ENCODE measurements around the gene ING4. TPM values are rescaled to one million over a fixed set of nuclear protein-coding genes. Genes with fewer than 3 reads are reported as not detected.

The ING4 gene
- total RNA-seq: 32.6 and 35.5 TPM in 2 replicates

GRCh38 chr12:6662906-6663742 is at the start of gene ING4:
Gene ING4, minus strand, starts transcription at chr12:6663119. Its CDS starts 18 bp downstream, at chr12:6663101.

GRCh38 chr12:6700646-6701051 is 37.7 kb upstream of the ING4 start, which contains the start of gene PIANP:
Gene PIANP, minus strand, starts transcription at chr12:6700815. Its CDS starts 2,754 bp downstream, at chr12:6698061.

GRCh38 chr12:6688999-6689882 is 26.3 kb upstream of the ING4 start, which contains the start of gene ZNF384:
Gene ZNF384, minus strand, starts transcription at chr12:6689375. Its CDS starts 9,855 bp downstream, at chr12:6679520.

DNA sequence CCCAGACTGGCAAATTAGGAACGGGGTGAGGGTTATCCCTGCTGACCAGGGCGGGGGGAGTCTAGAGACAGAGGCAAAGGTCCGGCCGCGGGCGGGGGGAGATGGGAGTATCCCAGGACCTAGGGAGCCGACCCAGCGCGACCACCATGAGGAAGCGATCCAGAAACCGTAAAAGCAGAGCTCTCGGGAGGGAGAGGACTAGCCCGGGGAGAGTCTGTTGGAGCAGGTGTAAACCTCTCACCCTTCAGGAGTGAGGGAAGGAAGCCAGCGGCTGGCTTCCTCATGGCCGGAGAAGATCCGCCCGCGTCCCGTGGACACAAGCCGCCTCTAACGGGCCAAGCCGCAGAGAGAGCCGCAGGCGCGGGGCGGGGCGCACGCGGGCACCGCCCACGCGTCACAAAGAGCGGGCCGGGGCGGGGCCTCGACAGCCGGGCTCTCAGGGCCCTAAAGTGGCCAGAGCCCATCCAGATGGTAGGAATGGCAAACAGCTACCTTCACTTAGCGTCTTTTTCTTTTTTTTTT is 15.8 kb downstream of the ING4 start, which contains the start of gene ACRBP:
Gene ACRBP (minus strand): TSS at position 350 of the 522 bp plus-strand sequence. CDS start 66 bp downstream, at position 284.

GRCh38 chr12:6635856-6636531 is 26.9 kb downstream of the ING4 start, which contains the start of gene LPAR5:
Gene LPAR5, minus strand, starts transcription at chr12:6635959. Its CDS starts 14,711 bp downstream, at chr12:6621248.

Other genes starting within 250 kb of the ING4 start
- 0.09 TPM in 1 of 2 replicates, not detected in the other for gene CD27, start 218.2 kb downstream of the ING4 start, total RNA-seq
- gene TAPBPL, start 211.1 kb downstream of the ING4 start, total RNA-seq: 3.8 and 8.1 TPM in 2 replicates
- 1.7 and 6.8 TPM in 2 replicates for gene VAMP1, start 192.4 kb downstream of the ING4 start, total RNA-seq
- 132 and 161 TPM in 2 replicates for gene MRPL51, start 169.9 kb downstream of the ING4 start, total RNA-seq
- 37.8 and 52.2 TPM in 2 replicates for gene NCAPD2, start 169.0 kb downstream of the ING4 start, total RNA-seq
- 7,040 and 7,691 TPM in 2 replicates for gene GAPDH, start 128.6 kb downstream of the ING4 start, total RNA-seq
- gene IFFO1, start 107.1 kb downstream of the ING4 start, total RNA-seq: 7.9 and 9.7 TPM in 2 replicates
- gene NOP2, start 94.8 kb downstream of the ING4 start, total RNA-seq: 21.1 and 24.8 TPM in 2 replicates
- gene CHD4, start 55.7 kb downstream of the ING4 start, total RNA-seq: 201 and 205 TPM in 2 replicates
- gene LPAR5, start 27.2 kb downstream of the ING4 start, total RNA-seq: not detected in 2 replicates
- 0.27 and 0.28 TPM in 2 replicates for gene ACRBP, start 15.7 kb downstream of the ING4 start, total RNA-seq
- gene ZNF384, start 26.3 kb upstream of the ING4 start, total RNA-seq: 9.0 and 12.4 TPM in 2 replicates
- under 0.01 TPM in 1 of 2 replicates, not detected in the other for gene PIANP, start 37.7 kb upstream of the ING4 start, total RNA-seq
- gene COPS7A, start 60.9 kb upstream of the ING4 start, total RNA-seq: 41.5 and 63.7 TPM in 2 replicates
- gene MLF2, start 90.0 kb upstream of the ING4 start, total RNA-seq: 78.1 and 83.2 TPM in 2 replicates
- 78.6 and 93.1 TPM in 2 replicates for gene PTMS, start 103.2 kb upstream of the ING4 start, total RNA-seq
- under 0.01 and 0.09 TPM in 2 replicates for gene LAG3, start 109.4 kb upstream of the ING4 start, total RNA-seq
- 0.09 TPM in 1 of 2 replicates, not detected in the other for gene CD4, start 126.4 kb upstream of the ING4 start, total RNA-seq
- gene GPR162, start 158.7 kb upstream of the ING4 start, total RNA-seq: 6.4 and 10.2 TPM in 2 replicates
- gene P3H3, start 165.3 kb upstream of the ING4 start, total RNA-seq: 57.4 and 81.5 TPM in 2 replicates
- 1.3 and 1.5 TPM in 2 replicates for gene GNB3, start 177.8 kb upstream of the ING4 start, total RNA-seq
- 5.0 and 14.8 TPM in 2 replicates for gene CDCA3, start 188.2 kb upstream of the ING4 start, total RNA-seq
- gene USP5, start 189.0 kb upstream of the ING4 start, total RNA-seq: 82.9 and 94.1 TPM in 2 replicates
- gene TPI1, start 204.4 kb upstream of the ING4 start, total RNA-seq: 1,012 and 1,804 TPM in 2 replicates
- 3.2 and 3.5 TPM in 2 replicates for gene SPSB2, start 210.2 kb upstream of the ING4 start, total RNA-seq
- 3.0 and 7.5 TPM in 2 replicates for gene LRRC23, start 241.7 kb upstream of the ING4 start, total RNA-seq